Stimulated activated CD8-positive, alpha-beta memory T cell treated with anti-CD3 and anti-CD28 coated beads, Interleukin-12 subunit alpha, Interleukin-12 subunit beta, amount 100 ng/mL, for 1 hour (primary cell): ENCODE data around the gene PMFBP1.

Experiments
- DNase-seq: peaks from one replicate; pipeline ENCODE4 v3.0.0-alpha.2; 2020; ENCODE audit warnings: low read depth

Gene PMFBP1

DNA sequence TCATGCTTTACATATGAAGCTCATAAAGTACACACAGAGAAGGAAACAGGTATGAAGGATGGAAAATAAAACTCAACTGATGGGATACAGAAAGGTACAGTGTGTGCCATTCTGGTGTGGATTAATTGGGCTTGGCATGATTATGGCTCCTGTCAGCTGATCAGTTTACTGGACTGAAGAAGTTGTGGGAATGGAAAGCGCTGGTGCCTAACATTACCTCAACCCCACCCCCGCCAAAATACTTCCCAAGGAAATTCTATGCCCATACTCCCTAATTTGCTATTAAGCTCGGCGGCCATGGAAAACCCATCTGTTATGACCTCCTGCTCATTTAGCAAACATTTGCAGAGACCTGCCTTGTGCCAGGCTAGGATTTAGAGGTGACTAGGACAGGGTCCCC, 16.6 kb upstream of the PMFBP1 start:
- DNase-seq, result no peak

DNA sequence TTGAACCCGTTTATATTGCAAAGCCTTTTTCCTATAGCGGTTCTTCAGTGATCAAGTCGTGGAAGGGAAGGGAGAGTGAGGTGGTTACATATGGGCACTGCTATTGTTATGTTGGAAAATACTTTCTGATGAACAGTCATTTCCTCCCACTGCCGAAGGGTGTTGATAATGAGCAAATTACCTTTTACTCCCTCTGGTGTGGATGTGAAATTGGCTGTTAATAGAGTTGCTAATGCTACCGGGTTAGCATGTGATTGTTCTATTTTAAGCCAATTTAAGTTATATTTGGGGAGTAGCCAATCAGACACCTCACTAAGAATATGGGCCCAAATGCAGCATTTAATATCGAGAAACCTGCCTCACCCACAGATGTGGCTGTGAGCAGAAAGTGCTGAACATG, 15.6 kb upstream of the PMFBP1 start:
- DNase-seq, result no peak

DNA sequence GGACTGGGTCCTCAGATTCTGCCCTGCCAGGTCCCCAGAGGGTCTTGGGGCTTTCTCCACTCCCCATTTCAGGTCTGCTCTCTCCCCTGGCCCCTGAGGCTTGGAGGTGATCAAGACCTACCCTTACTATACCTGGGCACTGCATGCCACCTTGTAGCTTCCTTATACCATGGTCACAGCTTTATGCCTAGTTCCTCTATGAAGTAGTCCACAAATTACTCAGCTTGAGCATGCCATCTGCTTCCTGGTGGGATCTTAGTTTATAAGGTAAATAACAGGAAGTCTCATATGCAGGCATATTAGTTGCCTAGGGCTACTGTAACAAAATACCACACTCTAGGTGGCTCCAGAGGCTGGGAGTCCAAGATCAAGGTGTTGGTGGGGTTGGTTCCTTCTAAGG, 11.0 kb upstream of the PMFBP1 start:
- no peak for DNase-seq

DNA sequence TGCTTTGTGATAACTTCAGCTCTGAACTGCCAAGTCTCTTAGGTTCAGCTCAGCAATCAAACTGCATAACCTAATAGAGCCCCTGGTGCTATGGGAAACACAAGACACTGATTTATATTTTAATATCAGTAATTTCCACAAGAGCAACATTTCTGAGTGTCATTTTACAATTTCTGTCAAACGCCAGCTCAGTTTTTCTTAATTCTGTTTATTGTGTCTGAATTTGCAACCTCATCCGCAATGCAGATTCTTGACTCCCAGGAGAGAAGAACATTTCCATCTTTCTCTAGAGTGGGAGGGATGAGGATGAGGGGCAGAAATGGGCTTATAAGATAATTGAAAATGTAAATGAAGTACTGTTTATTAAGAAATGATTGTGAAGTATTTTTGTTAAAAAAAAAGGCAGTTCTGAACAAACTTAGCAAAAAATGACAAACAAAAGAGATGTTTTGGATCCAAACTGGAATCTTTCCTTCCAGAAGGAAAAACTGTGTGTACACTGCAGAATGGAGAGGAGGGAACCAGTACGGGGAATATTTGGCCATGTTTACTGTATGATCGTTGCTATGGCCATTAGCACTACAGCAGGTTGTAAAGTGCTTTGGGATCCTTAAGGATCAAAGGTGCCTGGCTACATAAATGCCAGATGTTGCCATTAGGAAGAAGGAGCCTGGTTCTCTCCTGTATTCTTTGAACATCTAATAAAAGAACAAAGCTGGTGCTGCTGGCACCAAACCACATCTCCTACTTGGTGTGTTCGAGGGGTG, 7.4 kb upstream of the PMFBP1 start:
- DNase-seq, result no peak

DNA sequence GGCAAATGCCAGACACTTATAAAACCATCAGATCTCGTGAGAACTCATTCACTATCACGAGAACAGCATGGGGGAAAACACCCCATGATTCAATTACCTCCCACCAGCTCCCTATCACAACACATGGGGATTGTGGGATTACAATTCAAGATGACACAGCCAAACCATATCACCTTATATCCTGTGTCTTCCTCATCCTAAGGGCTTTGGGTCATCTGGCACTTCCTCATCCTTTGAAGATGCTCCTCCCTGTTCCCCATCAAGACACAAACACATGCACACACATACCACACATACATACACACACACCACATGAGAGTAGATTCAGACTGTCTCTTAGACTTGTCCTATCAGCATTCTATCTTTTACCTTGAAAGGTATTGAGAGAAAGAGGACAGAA, 2.8 kb upstream of the PMFBP1 start:
- no peak for DNase-seq

DNA sequence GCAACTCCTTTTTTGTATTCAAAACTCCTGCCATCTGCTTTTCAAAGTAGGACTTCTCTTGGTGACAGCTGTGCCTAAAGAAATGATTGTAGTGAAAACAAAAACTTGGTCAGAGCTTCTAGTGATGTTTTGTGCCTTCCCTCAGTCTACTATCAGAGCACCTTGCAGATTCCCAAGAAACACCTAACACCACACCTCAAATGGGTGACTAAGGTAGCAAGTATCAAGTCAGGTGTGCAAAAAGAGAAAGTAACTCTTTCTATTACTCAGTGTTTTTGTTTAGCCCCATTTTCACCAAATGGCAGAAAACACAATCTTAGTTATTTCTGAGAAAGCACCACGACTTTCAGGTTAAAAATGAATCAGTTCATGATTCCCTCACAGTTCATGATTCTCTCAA, 2.0 kb upstream of the PMFBP1 start:
- no peak for DNase-seq

DNA sequence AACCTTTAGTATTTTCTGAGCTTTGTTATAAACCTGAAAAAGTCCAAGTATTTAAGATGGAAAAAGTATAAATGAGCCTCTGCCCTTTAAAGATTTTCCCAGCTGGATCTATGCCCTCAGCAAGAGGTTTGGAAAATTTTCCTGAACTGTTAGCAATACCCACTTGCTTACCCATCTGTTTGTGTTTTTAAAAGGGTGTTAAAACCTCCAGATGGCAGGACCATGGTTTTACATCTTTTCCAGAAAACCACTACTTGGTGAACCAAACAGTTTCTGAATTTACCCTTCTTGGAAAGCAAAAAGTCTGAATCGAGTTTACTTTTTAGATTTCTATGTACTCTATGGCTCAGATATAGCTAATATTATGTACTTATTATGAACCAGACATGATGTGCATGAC, 719 bp downstream of the PMFBP1 start:
- DNase-seq, result no peak

DNA sequence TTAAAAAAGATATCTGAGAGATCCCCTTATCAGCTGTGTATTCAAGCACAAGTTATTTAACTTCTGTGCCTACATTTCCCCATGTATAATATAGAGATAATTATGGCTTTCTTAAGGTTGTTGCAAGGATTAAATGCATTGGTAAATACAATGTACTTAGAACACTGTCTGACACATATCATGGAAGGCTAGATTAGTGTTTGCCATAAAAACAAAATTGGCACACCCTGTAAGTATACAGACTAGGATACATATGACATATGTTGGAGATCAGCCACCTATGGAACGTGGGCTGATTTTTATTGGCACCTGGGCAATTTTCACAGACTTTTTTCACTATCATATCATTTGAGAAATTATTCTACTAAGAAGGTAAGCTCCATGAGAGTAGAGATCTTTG, 2.2 kb downstream of the PMFBP1 start:
- DNase-seq, result no peak

DNA sequence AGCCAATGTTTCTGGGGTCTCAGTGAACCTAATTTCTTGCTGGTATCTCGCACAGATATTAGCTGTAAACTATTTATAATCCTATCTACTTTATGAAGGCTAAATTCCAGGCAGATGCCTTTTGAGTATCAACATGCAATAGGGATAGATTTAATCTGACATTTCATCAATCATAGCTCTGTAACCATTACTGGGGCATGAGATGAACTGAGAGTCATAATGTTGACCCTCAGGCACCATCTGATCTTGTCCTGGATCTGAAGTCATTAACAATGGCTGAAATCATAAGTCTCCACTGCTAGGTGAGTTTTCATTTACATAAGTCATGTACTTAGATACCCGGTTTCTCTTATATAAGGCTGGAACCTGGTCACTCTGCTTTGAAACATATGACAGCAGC, 3.6 kb downstream of the PMFBP1 start:
- no peak for DNase-seq

DNA sequence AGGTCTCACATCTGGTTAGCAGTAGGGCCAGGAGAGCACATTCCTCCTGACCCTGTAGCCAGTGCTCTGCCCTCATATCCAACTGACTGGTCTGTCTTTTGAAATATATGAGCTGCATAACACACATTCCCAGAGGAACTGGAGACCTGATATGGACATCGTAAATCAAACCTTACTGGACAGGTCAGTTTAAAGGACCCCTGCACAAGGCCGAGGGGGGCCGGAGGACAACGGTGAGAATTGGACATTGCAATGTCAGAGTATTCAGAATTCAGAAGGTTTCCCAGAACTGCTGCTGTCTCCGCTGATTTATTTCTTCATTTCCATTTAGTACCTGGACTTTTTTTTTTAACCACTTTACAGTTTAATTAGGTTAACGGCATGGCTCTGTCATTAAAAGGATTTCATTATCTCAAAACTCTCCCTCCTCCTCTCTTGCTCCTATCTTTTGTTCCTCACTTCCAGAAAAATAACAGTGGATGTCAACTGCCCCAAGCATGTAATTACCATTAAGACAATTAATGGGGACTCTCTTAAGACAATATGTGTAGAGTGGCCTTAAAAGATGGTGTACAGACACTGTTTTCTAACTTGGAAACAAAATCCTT, 4.9 kb downstream of the PMFBP1 start:
- no peak for DNase-seq

DNA sequence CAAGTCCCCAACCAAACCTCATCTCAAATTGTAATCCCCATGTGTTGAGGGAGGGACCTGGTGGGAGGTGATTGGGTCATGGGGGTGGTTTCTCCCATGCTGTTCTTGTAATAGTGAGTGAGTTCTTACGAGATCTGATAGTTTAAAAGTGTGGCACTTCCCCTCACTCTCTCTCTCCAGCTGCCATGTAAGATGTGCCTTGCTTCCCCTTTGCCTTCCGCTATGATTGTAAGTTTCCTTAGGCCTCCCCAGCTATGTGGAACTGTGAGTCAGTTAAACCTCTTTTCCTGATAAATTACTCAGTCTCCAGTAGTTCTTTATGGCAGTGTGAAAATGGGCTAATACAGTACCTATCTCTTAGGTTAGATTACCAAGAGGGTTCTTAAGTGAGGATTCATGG, 5.8 kb downstream of the PMFBP1 start:
- no peak for DNase-seq

DNA sequence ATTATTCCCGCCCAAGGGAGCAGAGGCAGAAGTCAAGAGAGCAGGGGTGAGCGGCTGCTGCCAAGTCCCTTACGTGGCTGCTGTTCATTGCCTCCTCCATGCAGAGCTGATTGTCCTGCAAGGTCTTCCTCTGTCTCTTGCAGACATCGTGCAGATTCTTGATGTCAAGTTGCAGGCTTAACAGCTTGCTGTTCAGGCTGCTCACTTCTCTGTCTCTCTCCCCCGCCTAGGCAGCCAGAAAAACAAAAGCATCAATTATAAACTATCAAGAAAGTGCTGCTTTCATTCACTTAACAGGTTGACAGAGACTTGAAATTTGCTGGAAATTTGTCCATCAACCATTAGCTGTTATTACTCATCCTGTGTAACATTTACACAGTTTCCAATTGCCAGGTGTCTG, 7.3 kb downstream of the PMFBP1 start:
- DNase-seq, result no peak

DNA sequence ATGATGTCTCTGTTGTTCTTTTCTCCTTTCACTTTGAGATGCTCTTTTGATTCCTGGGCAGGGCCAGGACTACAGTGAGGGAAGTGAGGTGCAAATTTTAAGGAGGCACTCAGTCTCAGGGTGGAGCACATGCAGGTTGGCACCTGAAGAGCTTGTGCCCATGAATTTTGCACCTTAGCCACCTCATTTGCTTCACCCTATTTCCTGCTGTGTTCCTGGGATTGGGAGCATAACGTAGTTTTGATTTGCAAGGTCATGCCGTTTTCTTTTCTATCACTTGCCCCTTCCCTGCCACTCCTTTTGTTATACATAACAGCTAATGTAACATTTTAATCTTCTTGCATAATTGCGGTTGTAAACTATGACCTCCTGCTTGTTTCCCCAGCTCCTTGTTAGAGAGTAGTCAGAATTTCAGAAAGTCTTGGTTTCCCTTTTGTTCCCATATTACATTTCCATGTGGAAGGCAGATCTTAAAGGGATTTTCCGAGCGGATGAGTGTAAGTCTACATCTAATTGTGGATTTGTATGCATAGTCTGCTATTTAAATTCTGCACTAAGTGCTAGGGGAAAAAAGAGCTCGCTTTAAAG, 9.8 kb downstream of the PMFBP1 start:
- DNase-seq, result no peak

DNA sequence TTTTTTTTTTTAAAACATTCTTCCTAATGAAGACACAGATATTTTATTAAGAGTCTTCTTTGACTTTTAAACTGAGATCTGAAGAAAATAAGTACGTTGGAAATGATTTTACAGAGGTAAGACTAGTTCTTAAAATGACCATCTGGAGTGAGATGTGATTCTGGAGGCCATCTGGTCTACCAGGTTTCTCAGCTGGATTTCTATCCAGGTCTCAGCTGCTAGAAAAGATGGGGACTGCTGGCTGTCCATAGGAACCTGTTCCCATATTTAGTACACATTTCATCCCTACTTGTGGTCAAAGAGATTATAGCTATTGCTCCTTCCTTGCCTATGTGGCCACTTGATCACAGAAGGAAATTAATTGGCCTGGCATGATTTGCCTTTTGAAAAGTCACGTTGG, 12.2 kb downstream of the PMFBP1 start:
- DNase-seq, result no peak

DNA sequence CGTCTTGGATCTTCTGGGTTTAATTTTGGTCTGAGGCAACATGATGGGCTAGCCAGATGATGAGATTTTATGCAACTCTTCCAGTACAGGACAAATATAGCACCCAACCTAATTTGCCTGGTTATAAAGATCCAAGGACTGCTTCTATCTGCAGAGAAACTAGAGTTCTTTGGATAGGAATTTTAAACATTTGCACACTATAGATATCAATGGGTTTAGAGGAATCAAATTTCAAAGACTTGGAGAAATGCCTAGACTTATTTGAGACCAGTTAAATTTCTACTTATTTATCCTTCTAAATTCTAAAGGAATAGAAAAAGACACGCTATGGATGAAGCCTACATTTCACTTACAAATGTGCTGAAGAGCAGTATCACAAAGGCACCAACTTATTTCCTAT, 12.6 kb downstream of the PMFBP1 start:
- DNase-seq, result no peak

DNA sequence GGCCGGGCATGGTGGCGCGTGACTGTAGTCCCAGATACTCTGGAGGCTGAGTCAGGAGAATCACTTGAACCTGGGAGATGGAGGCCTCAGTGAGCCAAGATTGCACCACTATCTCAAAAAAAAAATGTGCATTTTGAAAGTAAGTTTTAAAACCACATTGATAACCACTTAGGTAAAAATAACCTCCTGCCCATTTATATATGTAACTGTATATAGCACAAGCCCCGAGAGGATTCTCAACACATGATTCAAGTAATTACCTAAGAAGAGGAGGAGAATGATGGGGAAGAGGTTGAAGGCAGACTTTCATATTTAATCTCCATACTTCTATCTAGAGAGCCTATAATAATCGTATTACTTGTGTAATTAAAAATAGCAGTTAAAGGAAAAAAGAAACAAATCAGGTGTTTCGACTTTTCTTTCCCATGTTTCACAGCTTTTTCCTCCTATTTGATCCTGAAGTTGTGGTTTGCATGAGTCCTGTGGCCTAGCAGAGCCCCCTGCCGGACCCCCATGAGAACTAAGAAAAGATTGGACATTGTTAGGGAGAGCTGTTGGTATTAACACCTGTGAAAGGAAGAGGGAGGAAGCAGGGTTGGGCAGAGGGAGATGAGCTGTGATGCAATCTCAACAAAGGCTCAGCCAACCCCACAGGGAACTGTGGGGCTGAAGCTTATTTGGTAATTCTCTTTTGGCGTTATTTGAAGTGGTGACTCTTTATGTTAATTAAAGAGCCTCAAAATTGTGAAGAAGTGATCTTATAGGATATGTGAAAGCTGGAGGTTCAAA, 22.1 kb downstream of the PMFBP1 start:
- no peak for DNase-seq

DNA sequence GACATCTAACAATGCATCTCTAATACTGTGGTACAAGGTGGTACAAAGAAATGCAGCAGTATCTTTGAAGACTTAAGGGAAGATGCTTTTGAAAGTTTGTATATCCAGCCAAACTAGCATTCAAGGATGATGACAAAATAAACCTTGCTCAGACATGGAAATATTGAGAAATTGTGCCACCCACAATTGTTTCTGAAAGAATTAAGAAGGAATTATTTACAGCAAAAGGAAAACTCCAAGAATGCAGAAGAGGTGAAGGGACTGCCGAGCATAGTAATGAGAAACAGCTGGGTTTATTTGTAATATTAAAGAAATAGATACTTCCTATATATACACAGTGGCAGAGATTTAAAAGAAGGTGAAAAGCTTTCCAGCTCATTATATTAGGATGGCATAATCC, 29.5 kb downstream of the PMFBP1 start:
- no peak for DNase-seq

DNA sequence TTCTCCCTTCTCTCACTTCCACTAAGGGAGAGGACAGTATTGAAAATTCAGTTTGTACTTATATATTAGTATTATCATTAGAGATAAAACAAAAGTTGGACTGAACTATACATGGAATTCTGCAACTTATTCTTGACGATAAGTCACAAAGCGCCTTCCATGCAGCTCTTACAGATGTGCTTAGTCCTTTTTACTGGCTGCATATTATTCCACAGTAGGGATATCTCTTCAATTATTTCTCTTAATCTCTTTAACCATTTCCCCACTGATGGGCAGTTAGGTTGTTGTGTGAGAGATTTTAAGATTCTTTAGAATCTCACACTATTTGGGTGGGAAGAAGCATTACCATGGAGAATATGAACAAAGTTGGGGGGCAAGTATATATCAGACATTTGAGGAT, 32.0 kb downstream of the PMFBP1 start:
- no peak for DNase-seq

DNA sequence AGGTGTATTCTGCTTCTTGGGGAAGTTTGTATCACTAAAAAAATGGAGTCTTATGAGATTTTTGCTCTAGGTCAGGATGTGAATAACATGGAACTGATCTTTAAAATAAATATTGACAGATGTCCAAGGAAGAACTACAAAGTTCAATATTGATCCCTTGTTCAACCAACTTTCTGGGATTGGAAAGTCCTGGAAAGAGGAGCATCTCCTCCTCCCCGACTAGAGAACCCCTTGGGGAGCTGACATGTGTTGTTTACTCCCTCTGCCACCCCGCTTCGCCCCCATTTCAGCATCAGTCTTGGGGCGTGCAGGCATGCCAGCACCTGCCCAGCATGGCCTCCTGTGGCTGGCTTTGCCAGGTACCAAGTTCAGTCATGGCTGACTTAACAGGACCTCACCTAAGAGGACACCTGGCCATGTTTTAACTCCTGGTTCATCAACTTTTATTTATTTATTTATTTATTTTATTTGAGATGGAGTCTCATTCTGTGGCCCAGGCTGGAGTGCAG, 33.8 kb downstream of the PMFBP1 start:
- DNase-seq, result no peak

DNA sequence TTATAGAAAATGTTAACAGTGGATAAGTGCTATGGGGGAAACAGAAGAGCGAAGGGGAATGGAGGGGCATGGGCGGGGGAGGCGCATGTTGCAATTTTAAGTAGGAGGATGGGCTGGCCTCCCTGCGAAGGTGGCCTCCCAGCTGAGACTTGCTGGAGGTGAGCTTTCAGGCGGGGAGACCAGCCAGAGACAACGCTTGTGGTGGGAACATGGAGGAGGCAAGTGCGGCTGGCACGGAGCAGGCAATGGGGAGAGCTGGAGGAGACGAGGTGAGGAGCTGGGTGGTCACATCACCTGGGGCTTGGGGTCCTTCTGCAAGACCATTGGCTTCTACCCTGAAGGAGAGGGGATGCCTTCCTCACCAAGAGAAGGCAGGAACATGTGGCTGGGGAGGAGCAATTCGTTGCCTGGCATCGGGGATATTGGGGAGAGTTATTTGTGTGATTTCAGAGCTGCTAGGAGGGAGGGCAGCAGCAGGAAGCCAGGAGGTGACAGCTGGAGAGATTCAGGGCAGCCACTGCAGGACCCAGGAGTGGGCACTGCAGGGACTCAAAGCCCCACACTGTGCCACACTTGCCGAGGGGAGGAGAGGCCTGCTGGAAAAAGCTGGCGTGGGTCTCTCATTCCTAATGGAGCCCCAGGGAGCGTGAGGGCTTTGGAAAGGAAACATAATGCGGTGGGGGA, 34.4 kb downstream of the PMFBP1 start:
- no peak for DNase-seq

DNA sequence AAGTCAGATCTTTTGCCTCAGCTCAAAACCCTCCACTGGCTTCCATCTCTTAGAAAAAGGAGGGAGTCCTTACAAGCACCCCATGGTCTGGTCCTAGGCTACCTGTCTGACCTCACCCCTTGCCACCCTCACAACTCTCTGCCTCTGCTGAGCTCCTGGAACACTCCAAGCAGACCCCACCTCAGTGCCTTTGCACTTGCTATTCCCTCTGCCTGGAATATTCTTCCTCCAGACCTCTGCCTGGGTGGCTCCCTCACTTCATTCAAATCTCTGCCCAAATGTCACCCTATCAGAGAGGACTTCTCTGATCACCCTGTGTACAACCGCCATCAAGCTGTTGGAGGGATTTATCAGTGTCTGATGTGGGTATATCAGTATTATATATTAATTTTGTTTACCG, 37.4 kb downstream of the PMFBP1 start:
- no peak for DNase-seq

DNA sequence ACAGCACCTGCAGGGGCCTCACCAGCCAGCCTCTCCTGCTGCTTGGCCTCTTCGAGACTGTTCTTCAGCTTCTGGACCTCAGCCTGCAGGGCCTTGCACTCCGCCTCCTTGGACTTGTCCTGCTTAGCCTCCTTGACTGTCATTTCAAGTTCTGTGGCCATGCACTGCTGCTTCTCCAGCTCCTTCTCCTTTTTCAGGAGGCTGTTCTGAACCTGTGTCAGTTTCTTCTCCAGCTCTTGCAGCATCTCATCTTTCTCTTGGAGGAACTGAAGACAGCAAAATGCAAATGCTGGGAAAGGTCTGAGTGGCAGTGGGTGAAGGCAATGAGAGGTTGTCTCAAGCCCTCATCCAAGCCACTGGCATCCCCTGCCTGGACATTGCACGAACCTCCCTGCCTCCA, 39.2 kb downstream of the PMFBP1 start:
- no peak for DNase-seq
